GM23338 (cell line): Measurements from ENCODE around the gene STK31. TPM values are rescaled to one million over a fixed set of nuclear protein-coding genes. Genes with fewer than 3 reads are reported as not detected.

Experiments
- ATAC-seq: fragments of 200-7000 bp; cut with Tn5 transposase; 3 replicates; pipeline ENCODE4 v1.9.1; 2020
- DNase-seq: peaks from one replicate; pipeline ENCODE4 v3.0.0-alpha.2; 2015; ENCODE audit warnings: low spot score
- H2AFZ ChIP-seq: fragments of 200-600 bp; sonication (generic); 2 replicates; pipeline ENCODE4 v1.8.0; 2016; ENCODE audit warnings: antibody characterized with exemption, mild to moderate bottlenecking, moderate library complexity
- H3F3A ChIP-seq: fragments of 200-600 bp; sonication (generic); replicated peaks from 2 replicates; pipeline ENCODE4 v1.8.0; 2017; ENCODE audit warnings: antibody characterized with exemption, mixed run types, low read depth
- H3K27ac ChIP-seq: fragments of 200-600 bp; sonication (generic); 2 replicates; pipeline ENCODE4 v1.6.1; 2016; ENCODE audit warnings: low read depth
- H3K27me3 ChIP-seq: fragments of 200-600 bp; sonication (generic); 2 replicates; pipeline ENCODE4 v1.8.0; 2016; ENCODE audit warnings: mild to moderate bottlenecking, mixed run types, moderate library complexity; ENCODE audit not compliant: insufficient read depth
- H3K36me3 ChIP-seq: fragments of 200-600 bp; sonication (generic); 2 replicates; pipeline ENCODE4 v1.8.0; 2016; ENCODE audit warnings: mild to moderate bottlenecking; ENCODE audit not compliant: insufficient read depth
- H3K4me1 ChIP-seq: fragments of 200-600 bp; sonication (generic); 2 replicates; pipeline ENCODE4 v1.8.0; 2016; ENCODE audit warnings: mild to moderate bottlenecking, moderate library complexity; ENCODE audit not compliant: insufficient read depth
- H3K4me2 ChIP-seq: fragments of 200-600 bp; sonication (generic); 2 replicates; pipeline ENCODE4 v1.7.1; 2017; ENCODE audit warnings: mixed run types
- H3K4me3 ChIP-seq: fragments of 200-600 bp; sonication (generic); 2 replicates; pipeline ENCODE4 v1.6.1; 2016; ENCODE audit warnings: mixed run types
- H3K79me2 ChIP-seq: fragments of 200-600 bp; sonication (generic); replicated peaks from 2 replicates; pipeline ENCODE4 v1.8.0; 2017; ENCODE audit warnings: mild to moderate bottlenecking; ENCODE audit not compliant: insufficient read depth
- H3K9me2 ChIP-seq: fragments of 200-600 bp; sonication (generic); 2 replicates; pipeline ENCODE4 v1.8.0; 2017; ENCODE audit not compliant: insufficient read depth
- H4K20me1 ChIP-seq: fragments of 200-600 bp; sonication (generic); replicated peaks from 2 replicates; pipeline ENCODE4 v1.8.0; 2017; ENCODE audit warnings: mild to moderate bottlenecking; ENCODE audit not compliant: insufficient read depth
- H3K27ac Mint-ChIP-seq: 2 replicates; pipeline ENCODE4 v1.8.0; 2020; ENCODE audit warnings: inconsistent platforms, mild to moderate bottlenecking, moderate library complexity, mixed read lengths
- H3K27me3 Mint-ChIP-seq: 3 replicates; pipeline ENCODE4 v1.8.0; 2022; ENCODE audit warnings: low read depth, mild to moderate bottlenecking, moderate library complexity, mixed read lengths, inconsistent platforms; ENCODE audit not compliant: insufficient read depth, poor library complexity
- H3K36me3 Mint-ChIP-seq: 3 replicates; pipeline ENCODE4 v1.8.0; 2021; ENCODE audit warnings: low read depth, mild to moderate bottlenecking, inconsistent platforms, moderate library complexity, mixed read lengths
- H3K4me1 Mint-ChIP-seq: 3 replicates; pipeline ENCODE4 v1.8.0; 2020; ENCODE audit warnings: mild to moderate bottlenecking, inconsistent platforms, mixed read lengths
- H3K4me3 Mint-ChIP-seq: 3 replicates; pipeline ENCODE4 v1.8.0; 2021; ENCODE audit warnings: moderate library complexity, mild to moderate bottlenecking, inconsistent platforms, mixed read lengths
- H3K9me3 Mint-ChIP-seq: 3 replicates; pipeline ENCODE4 v1.8.0; 2020; ENCODE audit warnings: moderate library complexity, mild to moderate bottlenecking, inconsistent platforms, mixed read lengths
- CREB1 ChIP-seq: fragments of 250-450 bp; sonication (Bioruptor Pico); IDR thresholded peaks from 2 replicates; pipeline ENCODE4 v1.5.0; 2020; ENCODE audit warnings: low read depth, mild to moderate bottlenecking, moderate library complexity
- EZH2 ChIP-seq: fragments of 200-600 bp; sonication (generic); IDR thresholded peaks from one replicate; pipeline ENCODE4 v1.8.0; 2017; ENCODE audit warnings: antibody characterized with exemption, mild to moderate bottlenecking, low read depth; ENCODE audit not compliant: unreplicated experiment
- EZH2phosphoT487 ChIP-seq: fragments of 200-600 bp; sonication (generic); IDR thresholded peaks from one replicate; pipeline ENCODE4 v1.8.1; 2018; ENCODE audit warnings: antibody characterized with exemption; ENCODE audit not compliant: unreplicated experiment
- JUNB ChIP-seq: IDR thresholded peaks from one replicate; pipeline ENCODE4 v1.6.1; 2016; ENCODE audit warnings: antibody characterized with exemption; ENCODE audit not compliant: unreplicated experiment
- NANOG ChIP-seq: IDR thresholded peaks from 2 replicates; pipeline ENCODE4 v1.6.1; 2016; ENCODE audit warnings: antibody characterized with exemption, borderline replicate concordance
- POLR2AphosphoS5 ChIP-seq: IDR thresholded peaks from 2 replicates; pipeline ENCODE4 v1.6.1; 2016; ENCODE audit warnings: antibody characterized with exemption, low read depth
- STAT1 ChIP-seq: IDR thresholded peaks from one replicate; pipeline ENCODE4 v1.6.1; 2016; ENCODE audit warnings: antibody characterized with exemption; ENCODE audit not compliant: unreplicated experiment
- ZNF114 ChIP-seq: fragments of 250-450 bp; sonication (Bioruptor Pico); IDR thresholded peaks from 2 replicates; pipeline ENCODE4 v1.5.0; 2020; ENCODE audit warnings: mild to moderate bottlenecking, moderate library complexity
- ZNF331 ChIP-seq: fragments of 250-450 bp; sonication (Bioruptor Pico); IDR thresholded peaks from 2 replicates; pipeline ENCODE4 v1.5.0; 2020; ENCODE audit warnings: low read depth, mild to moderate bottlenecking, moderate library complexity
- polyA plus RNA-seq: library from polyadenylated mRNA; unstranded; fragments of >200 nt; fragmentation: Nextera tagmentation; extraction: Ambion mirVana; gene quantifications from 2 replicates; pipeline ENCODE4 v1.2.1, GENCODE V29; 2016
- total RNA-seq: library from RNA; depleted of rRNA; stranded (reverse); fragments of >200 nt; shearing (Covaris generic); gene quantifications from 2 replicates; pipeline ENCODE4 v1.2.3, GENCODE V29; 2014
- TF ChIP-seq, protein P1 (sequence below): IDR thresholded peaks from one replicate; pipeline ENCODE4 v1.6.1; 2018; ENCODE audit warnings: antibody characterized with exemption; ENCODE audit not compliant: unreplicated experiment
- TF ChIP-seq, protein P2 (sequence below): fragments of 250-450 bp; sonication (Bioruptor Pico); IDR thresholded peaks from 2 replicates; pipeline ENCODE4 v1.5.0; 2020; ENCODE audit warnings: mild to moderate bottlenecking, moderate library complexity
- TF ChIP-seq, protein P3 (sequence below), 2 experiments: fragments of 200-600 bp in 1 of 2; sonication (generic) in 1 of 2; conservative IDR thresholded peaks; 2 replicates each; pipeline versions ENCODE4 v1.5.1 to v1.6.1; 2016 to 2017; ENCODE audit warnings: antibody characterized with exemption in 2 of 2, low read depth in 2 of 2, mild to moderate bottlenecking in 2 of 2, moderate library complexity in 1 of 2
- TF ChIP-seq, protein P4 (sequence below): IDR thresholded peaks from 2 replicates; pipeline ENCODE4 v1.6.1; 2016; ENCODE audit warnings: antibody characterized with exemption

STK31 gene
- total and polyA plus RNA-seq, 2 experiments from 2014 or later: 0.31 to 0.55 TPM

DNA sequence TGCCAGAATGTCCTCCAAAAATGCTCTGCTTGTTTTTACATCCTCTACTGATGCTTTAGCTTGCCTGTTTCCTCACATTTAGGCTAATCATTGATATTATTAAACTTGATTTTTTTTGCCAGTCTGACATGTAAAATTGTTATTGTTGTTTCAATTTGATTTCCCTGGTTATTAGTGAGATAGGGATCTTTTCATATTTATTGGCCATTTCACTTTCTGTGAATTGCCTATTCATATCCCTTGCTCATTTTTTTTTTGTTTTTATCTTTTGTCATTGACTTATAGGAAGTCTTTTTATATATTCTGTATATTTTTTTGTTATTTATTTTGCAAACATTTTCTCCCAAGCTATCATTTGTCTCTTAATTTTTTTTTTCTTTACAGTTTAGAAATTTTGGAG, 16.8 kb upstream of the STK31 start:
- H3K36me3 Mint-ChIP-seq: peaks cover 60% of the 10 kb centered on the region
- H3K27ac ChIP-seq: no peak overlapping the region
- H3K4me1 ChIP-seq: no peaks in the 10 kb centered on the region
- H3K36me3 ChIP-seq: peaks cover 27% of the 10 kb centered on the region
- no peaks in the 10 kb centered on the region for H3K9me2 ChIP-seq
- H3K4me3 Mint-ChIP-seq: no peak overlapping the region
- DNase-seq (no peak), ATAC-seq (no peak)
- no peak overlapping the region for H2AFZ ChIP-seq
- peaks cover 1% of the 10 kb centered on the region for H3K27me3 Mint-ChIP-seq
- H3K79me2 ChIP-seq: peaks cover 13% of the 10 kb centered on the region
- no peak overlapping the region for H3K4me3 ChIP-seq
- H3K4me1 Mint-ChIP-seq: no peaks in the 10 kb centered on the region
- TF ChIP-seq, protein P1, sequence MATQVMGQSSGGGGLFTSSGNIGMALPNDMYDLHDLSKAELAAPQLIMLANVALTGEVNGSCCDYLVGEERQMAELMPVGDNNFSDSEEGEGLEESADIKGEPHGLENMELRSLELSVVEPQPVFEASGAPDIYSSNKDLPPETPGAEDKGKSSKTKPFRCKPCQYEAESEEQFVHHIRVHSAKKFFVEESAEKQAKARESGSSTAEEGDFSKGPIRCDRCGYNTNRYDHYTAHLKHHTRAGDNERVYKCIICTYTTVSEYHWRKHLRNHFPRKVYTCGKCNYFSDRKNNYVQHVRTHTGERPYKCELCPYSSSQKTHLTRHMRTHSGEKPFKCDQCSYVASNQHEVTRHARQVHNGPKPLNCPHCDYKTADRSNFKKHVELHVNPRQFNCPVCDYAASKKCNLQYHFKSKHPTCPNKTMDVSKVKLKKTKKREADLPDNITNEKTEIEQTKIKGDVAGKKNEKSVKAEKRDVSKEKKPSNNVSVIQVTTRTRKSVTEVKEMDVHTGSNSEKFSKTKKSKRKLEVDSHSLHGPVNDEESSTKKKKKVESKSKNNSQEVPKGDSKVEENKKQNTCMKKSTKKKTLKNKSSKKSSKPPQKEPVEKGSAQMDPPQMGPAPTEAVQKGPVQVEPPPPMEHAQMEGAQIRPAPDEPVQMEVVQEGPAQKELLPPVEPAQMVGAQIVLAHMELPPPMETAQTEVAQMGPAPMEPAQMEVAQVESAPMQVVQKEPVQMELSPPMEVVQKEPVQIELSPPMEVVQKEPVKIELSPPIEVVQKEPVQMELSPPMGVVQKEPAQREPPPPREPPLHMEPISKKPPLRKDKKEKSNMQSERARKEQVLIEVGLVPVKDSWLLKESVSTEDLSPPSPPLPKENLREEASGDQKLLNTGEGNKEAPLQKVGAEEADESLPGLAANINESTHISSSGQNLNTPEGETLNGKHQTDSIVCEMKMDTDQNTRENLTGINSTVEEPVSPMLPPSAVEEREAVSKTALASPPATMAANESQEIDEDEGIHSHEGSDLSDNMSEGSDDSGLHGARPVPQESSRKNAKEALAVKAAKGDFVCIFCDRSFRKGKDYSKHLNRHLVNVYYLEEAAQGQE: no peak
- TF ChIP-seq JUNB: no peak
- TF ChIP-seq ZNF114 (CRISPR knock-in tag): no peak
- TF ChIP-seq NANOG: no peak
- TF ChIP-seq EZH2: no peak
- TF ChIP-seq STAT1: no peak
- no peak for TF ChIP-seq EZH2phosphoT487
- no peak for TF ChIP-seq CREB1 (CRISPR knock-in tag)
- TF ChIP-seq POLR2AphosphoS5: no peak
- TF ChIP-seq, protein P2, sequence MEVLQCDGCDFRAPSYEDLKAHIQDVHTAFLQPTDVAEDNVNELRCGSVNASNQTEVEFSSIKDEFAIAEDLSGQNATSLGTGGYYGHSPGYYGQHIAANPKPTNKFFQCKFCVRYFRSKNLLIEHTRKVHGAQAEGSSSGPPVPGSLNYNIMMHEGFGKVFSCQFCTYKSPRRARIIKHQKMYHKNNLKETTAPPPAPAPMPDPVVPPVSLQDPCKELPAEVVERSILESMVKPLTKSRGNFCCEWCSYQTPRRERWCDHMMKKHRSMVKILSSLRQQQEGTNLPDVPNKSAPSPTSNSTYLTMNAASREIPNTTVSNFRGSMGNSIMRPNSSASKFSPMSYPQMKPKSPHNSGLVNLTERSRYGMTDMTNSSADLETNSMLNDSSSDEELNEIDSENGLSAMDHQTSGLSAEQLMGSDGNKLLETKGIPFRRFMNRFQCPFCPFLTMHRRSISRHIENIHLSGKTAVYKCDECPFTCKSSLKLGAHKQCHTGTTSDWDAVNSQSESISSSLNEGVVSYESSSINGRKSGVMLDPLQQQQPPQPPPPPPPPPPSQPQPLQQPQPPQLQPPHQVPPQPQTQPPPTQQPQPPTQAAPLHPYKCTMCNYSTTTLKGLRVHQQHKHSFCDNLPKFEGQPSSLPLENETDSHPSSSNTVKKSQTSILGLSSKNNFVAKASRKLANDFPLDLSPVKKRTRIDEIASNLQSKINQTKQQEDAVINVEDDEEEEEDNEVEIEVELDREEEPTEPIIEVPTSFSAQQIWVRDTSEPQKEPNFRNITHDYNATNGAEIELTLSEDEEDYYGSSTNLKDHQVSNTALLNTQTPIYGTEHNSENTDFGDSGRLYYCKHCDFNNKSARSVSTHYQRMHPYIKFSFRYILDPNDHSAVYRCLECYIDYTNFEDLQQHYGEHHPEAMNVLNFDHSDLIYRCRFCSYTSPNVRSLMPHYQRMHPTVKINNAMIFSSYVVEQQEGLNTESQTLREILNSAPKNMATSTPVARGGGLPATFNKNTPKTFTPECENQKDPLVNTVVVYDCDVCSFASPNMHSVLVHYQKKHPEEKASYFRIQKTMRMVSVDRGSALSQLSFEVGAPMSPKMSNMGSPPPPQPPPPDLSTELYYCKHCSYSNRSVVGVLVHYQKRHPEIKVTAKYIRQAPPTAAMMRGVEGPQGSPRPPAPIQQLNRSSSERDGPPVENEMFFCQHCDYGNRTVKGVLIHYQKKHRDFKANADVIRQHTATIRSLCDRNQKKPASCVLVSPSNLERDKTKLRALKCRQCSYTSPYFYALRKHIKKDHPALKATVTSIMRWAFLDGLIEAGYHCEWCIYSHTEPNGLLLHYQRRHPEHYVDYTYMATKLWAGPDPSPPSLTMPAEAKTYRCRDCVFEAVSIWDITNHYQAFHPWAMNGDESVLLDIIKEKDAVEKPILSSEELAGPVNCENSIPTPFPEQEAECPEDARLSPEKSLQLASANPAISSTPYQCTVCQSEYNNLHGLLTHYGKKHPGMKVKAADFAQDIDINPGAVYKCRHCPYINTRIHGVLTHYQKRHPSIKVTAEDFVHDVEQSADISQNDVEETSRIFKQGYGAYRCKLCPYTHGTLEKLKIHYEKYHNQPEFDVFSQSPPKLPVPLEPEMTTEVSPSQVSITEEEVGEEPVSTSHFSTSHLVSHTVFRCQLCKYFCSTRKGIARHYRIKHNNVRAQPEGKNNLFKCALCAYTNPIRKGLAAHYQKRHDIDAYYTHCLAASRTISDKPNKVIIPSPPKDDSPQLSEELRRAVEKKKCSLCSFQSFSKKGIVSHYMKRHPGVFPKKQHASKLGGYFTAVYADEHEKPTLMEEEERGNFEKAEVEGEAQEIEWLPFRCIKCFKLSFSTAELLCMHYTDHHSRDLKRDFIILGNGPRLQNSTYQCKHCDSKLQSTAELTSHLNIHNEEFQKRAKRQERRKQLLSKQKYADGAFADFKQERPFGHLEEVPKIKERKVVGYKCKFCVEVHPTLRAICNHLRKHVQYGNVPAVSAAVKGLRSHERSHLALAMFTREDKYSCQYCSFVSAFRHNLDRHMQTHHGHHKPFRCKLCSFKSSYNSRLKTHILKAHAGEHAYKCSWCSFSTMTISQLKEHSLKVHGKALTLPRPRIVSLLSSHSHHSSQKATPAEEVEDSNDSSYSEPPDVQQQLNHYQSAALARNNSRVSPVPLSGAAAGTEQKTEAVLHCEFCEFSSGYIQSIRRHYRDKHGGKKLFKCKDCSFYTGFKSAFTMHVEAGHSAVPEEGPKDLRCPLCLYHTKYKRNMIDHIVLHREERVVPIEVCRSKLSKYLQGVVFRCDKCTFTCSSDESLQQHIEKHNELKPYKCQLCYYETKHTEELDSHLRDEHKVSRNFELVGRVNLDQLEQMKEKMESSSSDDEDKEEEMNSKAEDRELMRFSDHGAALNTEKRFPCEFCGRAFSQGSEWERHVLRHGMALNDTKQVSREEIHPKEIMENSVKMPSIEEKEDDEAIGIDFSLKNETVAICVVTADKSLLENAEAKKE (CRISPR knock-in tag): no peak
- TF ChIP-seq, protein P3, sequence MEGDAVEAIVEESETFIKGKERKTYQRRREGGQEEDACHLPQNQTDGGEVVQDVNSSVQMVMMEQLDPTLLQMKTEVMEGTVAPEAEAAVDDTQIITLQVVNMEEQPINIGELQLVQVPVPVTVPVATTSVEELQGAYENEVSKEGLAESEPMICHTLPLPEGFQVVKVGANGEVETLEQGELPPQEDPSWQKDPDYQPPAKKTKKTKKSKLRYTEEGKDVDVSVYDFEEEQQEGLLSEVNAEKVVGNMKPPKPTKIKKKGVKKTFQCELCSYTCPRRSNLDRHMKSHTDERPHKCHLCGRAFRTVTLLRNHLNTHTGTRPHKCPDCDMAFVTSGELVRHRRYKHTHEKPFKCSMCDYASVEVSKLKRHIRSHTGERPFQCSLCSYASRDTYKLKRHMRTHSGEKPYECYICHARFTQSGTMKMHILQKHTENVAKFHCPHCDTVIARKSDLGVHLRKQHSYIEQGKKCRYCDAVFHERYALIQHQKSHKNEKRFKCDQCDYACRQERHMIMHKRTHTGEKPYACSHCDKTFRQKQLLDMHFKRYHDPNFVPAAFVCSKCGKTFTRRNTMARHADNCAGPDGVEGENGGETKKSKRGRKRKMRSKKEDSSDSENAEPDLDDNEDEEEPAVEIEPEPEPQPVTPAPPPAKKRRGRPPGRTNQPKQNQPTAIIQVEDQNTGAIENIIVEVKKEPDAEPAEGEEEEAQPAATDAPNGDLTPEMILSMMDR (conservative IDR thresholded peaks at IDR 0.05; ENCODE audit: low read depth in 2 of 2): no peak
- TF ChIP-seq, protein P4, sequence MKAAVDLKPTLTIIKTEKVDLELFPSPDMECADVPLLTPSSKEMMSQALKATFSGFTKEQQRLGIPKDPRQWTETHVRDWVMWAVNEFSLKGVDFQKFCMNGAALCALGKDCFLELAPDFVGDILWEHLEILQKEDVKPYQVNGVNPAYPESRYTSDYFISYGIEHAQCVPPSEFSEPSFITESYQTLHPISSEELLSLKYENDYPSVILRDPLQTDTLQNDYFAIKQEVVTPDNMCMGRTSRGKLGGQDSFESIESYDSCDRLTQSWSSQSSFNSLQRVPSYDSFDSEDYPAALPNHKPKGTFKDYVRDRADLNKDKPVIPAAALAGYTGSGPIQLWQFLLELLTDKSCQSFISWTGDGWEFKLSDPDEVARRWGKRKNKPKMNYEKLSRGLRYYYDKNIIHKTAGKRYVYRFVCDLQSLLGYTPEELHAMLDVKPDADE: no peak
- TF ChIP-seq ZNF331 (CRISPR knock-in tag): no peak
- no peaks in the 10 kb centered on the region for H3K9me3 Mint-ChIP-seq
- H3K27ac Mint-ChIP-seq: no peak overlapping the region
- no peaks in the 10 kb centered on the region for H3K27me3 ChIP-seq
- peaks cover 19% of the 10 kb centered on the region for H4K20me1 ChIP-seq
- no peaks in the 10 kb centered on the region for H3F3A ChIP-seq
- no peak overlapping the region for H3K4me2 ChIP-seq
